ENCODE results near the gene IDNK. TPM values are rescaled to one million over a fixed set of nuclear protein-coding genes. Genes with fewer than 3 reads are reported as not detected.

IDNK gene
- polyA plus RNA-seq, 1 of the 3 experiments (the other 2 are of a cell fraction) = 4.2 TPM

DNA sequence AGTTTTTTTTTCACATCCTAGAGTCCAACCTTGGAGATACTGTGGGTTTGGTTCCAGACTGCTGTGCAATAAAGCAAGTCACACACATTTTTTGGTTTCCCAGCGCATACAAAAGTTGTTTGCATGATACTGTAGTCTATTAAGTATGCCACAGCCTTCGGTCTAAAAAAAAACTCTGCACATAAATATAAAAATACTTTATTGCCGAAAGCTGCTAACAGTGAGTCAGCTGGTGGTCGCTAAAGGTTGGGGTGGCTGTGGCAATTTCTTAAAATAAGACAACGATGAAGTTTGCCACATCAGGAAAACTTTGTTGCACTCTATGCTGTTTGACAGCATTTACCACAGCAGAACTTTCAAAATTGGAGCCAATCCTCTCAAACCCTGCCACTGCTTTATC is 47.4 kb downstream of the IDNK start:
- no peak for DNase-seq
- H2AFZ ChIP-seq (ENCODE audit: low read depth) = no peak overlapping the region
- H3K27me3 ChIP-seq (ENCODE audit: insufficient read depth) = no peaks in the 10 kb centered on the region
- WGBS (ENCODE audit: low lambda C conversion rate) = 96% methylated on average over 5 of the region's 5 CpGs
- peaks cover 17% of the 10 kb centered on the region for H4K20me1 ChIP-seq (ENCODE audit: insufficient read depth)
- peaks cover 94% of the 10 kb centered on the region for H3K79me2 ChIP-seq (ENCODE audit: insufficient read depth)
- H3K9ac ChIP-seq = no peak overlapping the region
- no peaks in the 10 kb centered on the region for H3K9me2 ChIP-seq
- CTCF ChIA-PET = no interaction called here
- no peaks in the 10 kb centered on the region for H3K9me3 ChIP-seq
- peaks cover 4% of the 10 kb centered on the region for H3F3A ChIP-seq (replicated peaks; ENCODE audit: insufficient read depth)
- H3K4me1 ChIP-seq (ENCODE audit: control insufficient read depth in 1 of 2, insufficient read depth in 2 of 2, low read depth in 1 of 2, low read length in 1 of 2) = peaks cover 0 to 5% of the 10 kb centered on the region in 2 experiments; a peak in 1 of 4 replicates
- H3K4me2 ChIP-seq = no peak overlapping the region
- H3K27ac ChIP-seq (ENCODE audit: low read depth in 2 of 2, low read length in 1 of 2) = no peak overlapping the region
- TF ChIP-seq FOXM1 (IDR thresholded peaks at IDR 0.05; ENCODE audit: low read depth) = no peak
- no peak for TF ChIP-seq CHD2 (IDR thresholded peaks at IDR 0.05; ENCODE audit: low read length, partially characterized antibody)
- no peak for TF ChIP-seq JUND (IDR thresholded peaks at IDR 0.05)
- TF ChIP-seq TAF1 (IDR thresholded peaks at IDR 0.05; ENCODE audit: borderline replicate concordance, low read depth, low read length) = no peak
- TF ChIP-seq MXI1 (IDR thresholded peaks at IDR 0.05; ENCODE audit: low read depth, low read length) = no peak
- TF ChIP-seq NFIC (IDR thresholded peaks at IDR 0.05; ENCODE audit: borderline replicate concordance) = no peak
- no peak for TF ChIP-seq FOXJ3 (CRISPR knock-in tag; IDR thresholded peaks at IDR 0.05)
- TF ChIP-seq EZH2phosphoT487 (IDR thresholded peaks at IDR 0.05; ENCODE audit: borderline replicate concordance, low read depth) = no peak
- peaks cover 61 to 79% of the 10 kb centered on the region in 2 experiments for H3K36me3 ChIP-seq (replicated peaks in 1 of 2; ENCODE audit: control insufficient read depth in 1 of 2, insufficient read depth in 2 of 2, low read length in 1 of 2)
- no peak overlapping the region for H3K4me3 ChIP-seq (ENCODE audit: low read depth in 2 of 2, low read length in 1 of 2)
- POLR2A ChIA-PET = no interaction called here

- Histone ChIP-seq H3K4me2 (no peak overlapping the region), H3K9me3 (no peaks in the 10 kb centered on the region), H3K9me2 (no peaks in the 10 kb centered on the region), H3K9ac (no peak overlapping the region), H3K27me3 (ENCODE audit: insufficient read depth) (no peaks in the 10 kb centered on the region), H3K4me3 (ENCODE audit: low read depth in 2 of 2, low read length in 1 of 2) (no peak overlapping the region), H4K20me1 (ENCODE audit: insufficient read depth) (peaks cover 23% of the 10 kb centered on the region), H3K79me2 (ENCODE audit: insufficient read depth) (peaks cover 91% of the 10 kb centered on the region), H3K27ac (ENCODE audit: low read depth in 2 of 2, low read length in 1 of 2) (no peak overlapping the region), H2AFZ (ENCODE audit: low read depth) (no peak overlapping the region), H3K36me3 (replicated peaks in 1 of 2; ENCODE audit: control insufficient read depth in 1 of 2, insufficient read depth in 2 of 2, low read length in 1 of 2) (peaks cover 57 to 77% of the 10 kb centered on the region in 2 experiments), H3F3A (replicated peaks; ENCODE audit: insufficient read depth) (peaks cover 4% of the 10 kb centered on the region), H3K4me1 (ENCODE audit: control insufficient read depth in 1 of 2, insufficient read depth in 2 of 2, low read depth in 1 of 2, low read length in 1 of 2) (peaks cover 0 to 5% of the 10 kb centered on the region in 2 experiments; a peak in 1 of 4 replicates)
- DNase-seq = no peak
- WGBS (ENCODE audit: low lambda C conversion rate) = 90% methylated on average over 1 of the region's 1 CpG
- ChIA-PET CTCF (no interaction called here), POLR2A (no interaction called here)
- TF ChIP-seq IRF3 (IDR thresholded peaks at IDR 0.05; ENCODE audit: low read depth, low read length) (no peak), GATA2 (CRISPR knock-in tag; IDR thresholded peaks at IDR 0.05) (no peak), FOSL2 (IDR thresholded peaks at IDR 0.05; ENCODE audit: borderline replicate concordance, low read depth) (no peak), CHD2 (IDR thresholded peaks at IDR 0.05; ENCODE audit: low read length, partially characterized antibody) (no peak), REST (IDR thresholded peaks at IDR 0.05; ENCODE audit: low read depth, low read length) (no peak), RXRA (IDR thresholded peaks at IDR 0.05; ENCODE audit: borderline replicate concordance, low read depth) (no peak), ELF1 (IDR thresholded peaks at IDR 0.05) (no peak), FOXJ3 (CRISPR knock-in tag; IDR thresholded peaks at IDR 0.05) (no peak), RFX5 (IDR thresholded peaks at IDR 0.05; ENCODE audit: low read length) (no peak), SMC3 (IDR thresholded peaks at IDR 0.05; ENCODE audit: low read depth, low read length) (no peak), TCF12 (IDR thresholded peaks at IDR 0.05) (no peak), NRF1 (IDR thresholded peaks at IDR 0.05; ENCODE audit: low read depth, low read length) (no peak), POLR2AphosphoS5 (IDR thresholded peaks at IDR 0.05; ENCODE audit: low read depth, low read length) (no peak), TEAD4 (IDR thresholded peaks at IDR 0.05; ENCODE audit: borderline replicate concordance, insufficient read depth) (no peak)
- TF ChIP-seq, protein P1, sequence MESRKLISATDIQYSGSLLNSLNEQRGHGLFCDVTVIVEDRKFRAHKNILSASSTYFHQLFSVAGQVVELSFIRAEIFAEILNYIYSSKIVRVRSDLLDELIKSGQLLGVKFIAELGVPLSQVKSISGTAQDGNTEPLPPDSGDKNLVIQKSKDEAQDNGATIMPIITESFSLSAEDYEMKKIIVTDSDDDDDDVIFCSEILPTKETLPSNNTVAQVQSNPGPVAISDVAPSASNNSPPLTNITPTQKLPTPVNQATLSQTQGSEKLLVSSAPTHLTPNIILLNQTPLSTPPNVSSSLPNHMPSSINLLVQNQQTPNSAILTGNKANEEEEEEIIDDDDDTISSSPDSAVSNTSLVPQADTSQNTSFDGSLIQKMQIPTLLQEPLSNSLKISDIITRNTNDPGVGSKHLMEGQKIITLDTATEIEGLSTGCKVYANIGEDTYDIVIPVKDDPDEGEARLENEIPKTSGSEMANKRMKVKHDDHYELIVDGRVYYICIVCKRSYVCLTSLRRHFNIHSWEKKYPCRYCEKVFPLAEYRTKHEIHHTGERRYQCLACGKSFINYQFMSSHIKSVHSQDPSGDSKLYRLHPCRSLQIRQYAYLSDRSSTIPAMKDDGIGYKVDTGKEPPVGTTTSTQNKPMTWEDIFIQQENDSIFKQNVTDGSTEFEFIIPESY (IDR thresholded peaks at IDR 0.05; ENCODE audit: borderline replicate concordance, low read depth) = no peak
- TF ChIP-seq, protein P2, sequence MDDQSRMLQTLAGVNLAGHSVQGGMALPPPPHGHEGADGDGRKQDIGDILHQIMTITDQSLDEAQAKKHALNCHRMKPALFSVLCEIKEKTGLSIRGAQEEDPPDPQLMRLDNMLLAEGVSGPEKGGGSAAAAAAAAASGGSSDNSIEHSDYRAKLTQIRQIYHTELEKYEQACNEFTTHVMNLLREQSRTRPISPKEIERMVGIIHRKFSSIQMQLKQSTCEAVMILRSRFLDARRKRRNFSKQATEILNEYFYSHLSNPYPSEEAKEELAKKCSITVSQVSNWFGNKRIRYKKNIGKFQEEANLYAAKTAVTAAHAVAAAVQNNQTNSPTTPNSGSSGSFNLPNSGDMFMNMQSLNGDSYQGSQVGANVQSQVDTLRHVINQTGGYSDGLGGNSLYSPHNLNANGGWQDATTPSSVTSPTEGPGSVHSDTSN (IDR thresholded peaks at IDR 0.05) = no peak
Measured at GRCh38 chr9:83671451-83671850, 48.5 kb downstream of the IDNK start.

Data from SK-N-SH (cell line).